GM04504 (cell line): Measurements from ENCODE around the gene KLHL14.

Experiments used
- DNase-seq: peaks from one replicate; pipeline ENCODE4 v3.0.0-alpha.2; 2012; ENCODE audit warnings: low read depth

The KLHL14 gene

GRCh38 chr18:32634876-32635431, 137.9 kb downstream of the KLHL14 start:
- no peak for DNase-seq

DNA sequence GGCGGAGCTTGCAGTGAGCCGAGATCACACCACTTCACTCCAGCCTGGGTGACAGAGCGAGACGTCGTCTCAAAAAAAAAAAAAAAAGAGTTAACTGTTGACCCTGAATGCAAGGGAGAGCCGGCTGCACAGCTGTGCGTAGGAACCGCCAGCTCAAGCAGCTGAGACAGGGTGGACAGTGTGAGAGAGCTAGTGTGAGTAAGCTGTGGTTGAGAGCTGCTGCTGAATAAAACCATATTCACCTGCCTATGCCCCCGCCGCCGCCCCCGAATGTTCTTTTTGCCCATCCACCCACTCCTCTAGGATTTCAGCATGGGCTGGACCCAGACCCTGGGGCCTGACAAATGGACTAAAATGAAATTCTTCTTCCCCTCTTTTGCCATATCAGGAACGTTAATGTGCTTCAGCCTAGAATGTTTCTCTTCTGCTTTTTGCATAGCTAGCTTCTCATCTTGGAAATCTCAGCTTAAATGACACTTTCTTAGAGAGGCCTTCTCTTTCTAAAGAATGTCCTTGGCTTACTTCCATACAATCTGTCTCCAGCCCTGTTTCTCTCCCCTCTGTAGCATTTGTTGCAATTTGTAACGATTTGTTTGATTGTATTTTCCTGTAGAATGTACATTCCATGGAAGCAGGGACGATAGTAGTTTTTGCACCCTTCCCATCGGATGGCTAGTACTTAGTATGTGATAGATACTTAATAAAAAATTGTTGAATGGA, 142.7 kb downstream of the KLHL14 start:
- DNase-seq: no peak

- DNase-seq: no peak
Measured at GRCh38 chr18:32629292-32629691, 143.5 kb downstream of the KLHL14 start.

DNA sequence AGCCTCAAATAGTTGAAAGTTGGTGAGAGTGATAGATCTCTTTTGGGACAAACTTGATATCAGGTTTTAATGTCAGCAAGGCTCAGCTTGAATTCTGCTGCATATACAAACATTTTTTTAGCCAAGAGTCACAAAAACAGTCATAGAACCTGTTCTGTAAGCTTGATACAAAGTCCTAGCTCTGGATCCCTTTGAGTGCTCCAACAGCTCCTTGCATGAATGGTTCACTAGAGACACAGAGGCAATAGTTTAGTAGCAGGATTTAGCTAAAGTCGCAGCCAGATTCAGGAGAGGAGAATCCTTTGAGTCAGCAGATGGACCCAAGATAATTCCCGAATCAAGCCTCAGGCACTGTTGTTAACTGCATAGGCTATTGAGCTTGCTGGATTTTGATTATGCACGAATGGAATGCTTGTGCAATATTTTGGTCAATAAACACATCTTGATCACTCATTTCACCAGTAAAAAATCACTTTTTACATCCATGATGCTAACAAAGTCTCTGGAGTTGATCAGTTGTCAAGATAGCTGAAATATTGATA, 148.6 kb downstream of the KLHL14 start:
- no peak for DNase-seq

- DNase-seq: no peak
Measured at GRCh38 chr18:32623563-32623962, 149.3 kb downstream of the KLHL14 start.
